Measurements from ENCODE around the gene XPO4. TPM values are rescaled to one million over a fixed set of nuclear protein-coding genes. Genes with fewer than 3 reads are reported as not detected.
"Not testable (repeated sequence)": the region's sequence is repeated elsewhere in the genome, so short reads cannot be mapped to it uniquely, and the experiment has no call there.

XPO4 gene
- total RNA-seq, 2 donors from 2014 or later = 9.1 to 9.6 TPM

- DNase-seq = no peak
- Histone ChIP-seq H3K36me3 (replicated peaks in 1 of 2; ENCODE audit: insufficient read depth in 1 of 2, low read depth in 2 of 2) (no peaks in the 10 kb centered on the region), H3K27me3 (no peaks in the 10 kb centered on the region), H3K27ac (no peak overlapping the region), H3K9me3 (no peaks in the 10 kb centered on the region), H3K4me3 (no peak overlapping the region), H3K4me1 (peaks cover 4% of the 10 kb centered on the region)
- TF ChIP-seq CTCF (IDR thresholded peaks at IDR 0.05) = no peak
- no peak for TF ChIP-seq POLR2A (IDR thresholded peaks at IDR 0.05)
- WGBS, 2 donors = 93 to 100% methylated on average over 2 of the region's 2 CpGs
- ATAC-seq = no peak
- intact Hi-C loops (cut with DNase I) = no loop called here
These were observed 24.6 kb downstream of the XPO4 start for GRCh38 chr13:20877902-20878301.

DNA sequence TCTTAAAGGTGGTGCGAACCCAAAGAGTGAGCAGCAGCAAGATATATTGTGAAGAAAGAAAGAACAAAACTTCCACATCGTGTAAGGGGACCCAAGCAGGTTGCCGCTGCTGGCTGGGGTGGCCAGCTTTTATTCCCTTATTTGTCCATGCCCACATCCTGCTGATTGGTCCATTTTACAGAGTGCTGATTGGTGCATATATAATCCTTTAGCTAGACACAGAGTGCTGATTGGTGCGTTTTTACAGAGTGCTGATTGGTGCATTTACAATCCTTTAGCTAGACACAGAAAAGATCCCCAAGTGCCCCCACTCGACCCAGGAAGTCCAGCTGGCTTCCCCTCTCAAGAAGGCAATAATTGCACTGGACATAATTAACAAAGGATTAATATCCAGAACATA lies 25.7 kb downstream of the XPO4 start:
- H3K27me3 ChIP-seq; H3K36me3 ChIP-seq (replicated peaks in 1 of 2; ENCODE audit: insufficient read depth in 1 of 2, low read depth in 2 of 2); H3K9me3 ChIP-seq; H3K27ac ChIP-seq; ATAC-seq; H3K4me3 ChIP-seq; intact Hi-C loops (cut with DNase I); DNase-seq; H3K4me1 ChIP-seq: not testable (repeated sequence)
- whole genome bisulfite sequencing, 2 donors = 89 to 96% methylated on average over 5 of the region's 5 CpGs

DNA sequence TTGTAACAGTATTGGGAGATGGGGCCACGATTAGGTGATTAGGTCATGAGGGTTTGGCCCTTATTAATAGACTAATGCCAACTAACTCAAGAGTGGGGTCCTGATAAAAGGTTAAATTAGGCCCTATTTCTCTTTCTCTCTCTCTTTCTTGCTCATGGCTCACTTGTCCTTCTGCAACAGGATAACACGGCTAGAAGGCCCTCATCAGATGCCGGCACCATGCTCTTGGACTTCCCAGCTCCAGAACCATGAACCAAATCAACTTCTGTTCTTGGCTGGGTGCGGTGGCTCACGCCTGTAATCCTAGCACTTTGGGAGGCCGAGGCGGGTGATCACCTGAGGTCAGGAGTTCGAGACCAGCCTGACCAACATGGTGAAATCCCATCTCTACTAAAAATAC lies 28.1 kb downstream of the XPO4 start:
- intact Hi-C loops (cut with DNase I); DNase-seq; H3K9me3 ChIP-seq; H3K4me3 ChIP-seq; H3K36me3 ChIP-seq (replicated peaks in 1 of 2; ENCODE audit: insufficient read depth in 1 of 2, low read depth in 2 of 2); H3K27ac ChIP-seq; H3K27me3 ChIP-seq; H3K4me1 ChIP-seq; ATAC-seq: not testable (repeated sequence)
- WGBS, 2 donors = 94 to 96% methylated on average over 8 of the region's 8 CpGs

DNA sequence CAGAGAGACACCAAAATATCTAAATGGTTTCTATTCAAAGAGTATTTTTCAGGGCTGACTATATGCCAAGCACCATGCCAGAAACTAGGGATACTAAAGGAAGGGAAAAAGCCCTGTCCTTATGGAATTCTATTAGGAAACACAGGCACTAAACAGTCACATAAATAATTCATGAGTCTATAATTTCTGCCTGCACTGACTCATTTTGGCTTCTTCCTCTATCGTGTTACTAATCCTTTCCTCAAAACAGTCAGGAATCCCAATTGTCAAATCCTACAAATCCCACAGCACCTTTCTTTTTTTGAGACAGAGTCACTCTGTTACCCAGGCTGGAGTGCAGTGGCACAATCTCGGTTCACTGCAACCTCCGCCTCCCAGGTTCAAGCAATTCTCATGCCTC lies 29.2 kb downstream of the XPO4 start:
- Histone ChIP-seq H3K4me1 (peaks cover 9% of the 10 kb centered on the region), H3K9me3 (no peaks in the 10 kb centered on the region), H3K4me3 (no peak overlapping the region), H3K36me3 (replicated peaks in 1 of 2; ENCODE audit: insufficient read depth in 1 of 2, low read depth in 2 of 2) (no peaks in the 10 kb centered on the region), H3K27me3 (no peaks in the 10 kb centered on the region), H3K27ac (no peak overlapping the region)
- intact Hi-C loops (cut with DNase I) = no loop called here
- DNase-seq (no peak), ATAC-seq (no peak)
- WGBS, 2 donors = 82 to 87% methylated on average over 3 of the region's 3 CpGs
- no peak for TF ChIP-seq CTCF (IDR thresholded peaks at IDR 0.05)
- TF ChIP-seq POLR2A (IDR thresholded peaks at IDR 0.05) = no peak

- intact Hi-C loops (cut with DNase I) = no loop called here
- WGBS, 2 donors = 94 to 100% methylated on average over 4 of the region's 4 CpGs
- ATAC-seq (no peak), DNase-seq (no peak)
- Histone ChIP-seq H3K4me1 (peaks cover 9% of the 10 kb centered on the region), H3K27ac (no peak overlapping the region), H3K4me3 (no peak overlapping the region), H3K27me3 (no peaks in the 10 kb centered on the region), H3K36me3 (replicated peaks in 1 of 2; ENCODE audit: insufficient read depth in 1 of 2, low read depth in 2 of 2) (no peaks in the 10 kb centered on the region), H3K9me3 (no peaks in the 10 kb centered on the region)
- no peak for TF ChIP-seq CTCF (IDR thresholded peaks at IDR 0.05)
- TF ChIP-seq POLR2A (IDR thresholded peaks at IDR 0.05) = no peak
These were observed 31.7 kb downstream of the XPO4 start for GRCh38 chr13:20870829-20871228.

- intact Hi-C loops (cut with DNase I) = no loop called here
- no peak overlapping the region for H3K27ac ChIP-seq
- H3K27me3 ChIP-seq = no peaks in the 10 kb centered on the region
- DNase-seq = no peak
- ATAC-seq = no peak
- peaks cover 5% of the 10 kb centered on the region for H3K4me1 ChIP-seq
- no peak overlapping the region for H3K4me3 ChIP-seq
- no peaks in the 10 kb centered on the region for H3K9me3 ChIP-seq
- H3K36me3 ChIP-seq (replicated peaks in 1 of 2; ENCODE audit: insufficient read depth in 1 of 2, low read depth in 2 of 2) = no peaks in the 10 kb centered on the region
- 74% methylated on average over 2 of the region's 2 CpGs for WGBS, 2 donors
- TF ChIP-seq CTCF (IDR thresholded peaks at IDR 0.05) (no peak), POLR2A (IDR thresholded peaks at IDR 0.05) (no peak)
These were observed 33.0 kb downstream of the XPO4 start for GRCh38 chr13:20869540-20869939.

All from body of pancreas (tissue), 4 donors.